HL-60/S4 (cell line): Measurements from ENCODE around the gene SOX4.

Source experiments
- in situ Hi-C: fragments of 300-500 bp; cut with MboI; formaldehyde crosslinking; loops from 2 replicates; pipeline ENCODE4 v1.14.3; 2022; ENCODE audit warnings: low sequenced_read_pairs

The SOX4 gene

DNA sequence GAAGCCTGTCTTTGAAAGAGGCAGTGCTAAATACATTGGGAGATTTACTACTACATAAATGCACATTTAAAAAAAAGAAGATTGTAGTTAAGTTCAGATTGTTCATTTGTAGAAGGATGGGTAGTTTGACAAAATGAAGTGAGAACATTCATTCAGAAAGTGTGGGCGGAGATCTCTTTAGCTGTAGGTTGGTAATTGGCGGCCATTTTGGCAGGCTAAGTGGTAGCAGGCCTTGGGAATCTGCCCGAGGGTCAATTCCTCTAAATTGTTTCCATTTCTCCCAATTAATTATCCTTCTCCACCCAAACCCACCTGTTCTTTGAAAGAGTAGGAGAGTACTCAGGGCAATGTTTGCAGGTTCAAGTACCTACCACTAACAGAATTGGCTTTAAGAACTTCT lies 17.9 kb downstream of the SOX4 start:
- in situ Hi-C loops = no loop called here

GRCh38 chr6:21612067-21612745 lies 18.7 kb downstream of the SOX4 start:
- in situ Hi-C loops = no loop called here

DNA sequence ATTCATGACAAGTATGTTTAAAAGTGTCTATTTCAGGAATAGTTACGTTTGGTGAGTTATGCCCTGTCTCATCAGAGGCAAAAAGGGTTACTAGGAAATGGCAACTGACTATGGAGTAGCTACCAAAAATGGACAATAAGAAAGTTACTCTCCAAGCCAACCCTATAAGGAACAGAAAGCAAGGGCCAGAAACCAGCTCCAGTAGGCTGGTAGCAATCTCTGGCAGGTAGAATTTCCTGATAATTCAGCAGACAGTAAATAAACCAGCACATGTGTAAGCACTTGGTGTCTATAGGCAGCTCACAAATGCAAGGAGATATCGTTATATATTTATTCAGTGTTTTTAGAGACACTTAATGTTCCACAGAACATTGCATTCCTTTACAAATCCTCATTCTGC lies 20.3 kb downstream of the SOX4 start:
- in situ Hi-C loops = no loop called here

DNA sequence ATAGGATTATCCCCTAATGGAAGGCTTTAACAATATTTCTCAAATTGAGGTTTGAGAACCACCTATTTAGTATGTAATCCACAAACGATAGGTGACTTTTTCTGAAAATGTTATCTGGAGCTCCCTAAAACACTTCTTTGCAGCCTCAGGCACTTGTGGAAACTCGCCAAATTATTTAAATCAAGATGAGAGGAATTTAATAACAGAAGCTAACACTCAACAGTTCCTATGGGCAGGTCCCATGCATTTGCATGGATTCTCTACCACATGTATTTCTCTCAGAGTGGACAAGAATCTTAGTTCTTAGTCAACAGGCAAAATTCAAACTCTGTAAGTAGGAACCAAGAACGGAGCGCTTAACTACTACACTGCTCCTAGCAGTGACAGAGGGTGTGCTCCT lies 20.7 kb downstream of the SOX4 start:
- in situ Hi-C loops = no loop called here

GRCh38 chr6:21615504-21615903 lies 22.0 kb downstream of the SOX4 start:
- in situ Hi-C loops = no loop called here

GRCh38 chr6:21616005-21616404 lies 22.5 kb downstream of the SOX4 start:
- in situ Hi-C loops = no loop called here

DNA sequence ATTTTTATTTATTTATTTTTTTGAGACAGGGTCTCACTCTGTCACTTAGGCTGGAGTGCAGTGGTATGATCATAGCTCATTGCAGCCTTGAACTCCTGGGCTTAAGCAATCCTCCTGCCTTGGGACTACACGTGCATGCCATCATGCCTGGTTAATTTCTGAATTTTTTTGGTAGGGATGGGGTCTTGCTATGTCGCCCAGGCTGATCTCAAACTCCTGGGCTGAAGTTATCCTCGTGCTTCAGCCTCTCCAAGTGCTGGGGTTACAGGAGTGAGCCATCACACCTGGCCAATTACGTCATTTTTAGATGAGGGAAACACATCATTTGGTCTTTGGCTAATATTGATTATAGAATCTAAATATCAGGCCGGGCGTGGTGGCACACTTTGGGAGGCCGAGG lies 32.1 kb downstream of the SOX4 start:
- in situ Hi-C loops = no loop called here

DNA sequence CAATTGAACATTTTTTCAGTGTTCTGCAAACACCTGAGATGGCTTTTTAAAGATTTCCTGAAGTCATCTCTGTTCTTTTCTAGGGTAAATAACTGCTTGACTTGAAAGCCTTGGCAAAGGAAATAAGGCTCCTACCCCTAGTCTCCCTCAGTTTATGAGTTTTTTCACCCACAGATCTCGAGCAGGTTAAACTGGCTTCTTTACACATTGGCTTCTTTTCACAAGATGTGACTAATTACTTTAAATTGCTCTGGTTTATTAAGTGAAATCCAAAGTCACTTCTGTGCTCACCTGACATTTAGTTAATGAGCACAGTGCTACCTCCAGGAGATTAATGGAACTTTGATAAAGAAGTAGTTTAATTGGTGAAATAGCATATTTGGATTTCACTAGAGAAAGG lies 33.2 kb downstream of the SOX4 start:
- in situ Hi-C loops = no loop called here

GRCh38 chr6:21628160-21628559 lies 34.6 kb downstream of the SOX4 start:
- in situ Hi-C loops = no loop called here

DNA sequence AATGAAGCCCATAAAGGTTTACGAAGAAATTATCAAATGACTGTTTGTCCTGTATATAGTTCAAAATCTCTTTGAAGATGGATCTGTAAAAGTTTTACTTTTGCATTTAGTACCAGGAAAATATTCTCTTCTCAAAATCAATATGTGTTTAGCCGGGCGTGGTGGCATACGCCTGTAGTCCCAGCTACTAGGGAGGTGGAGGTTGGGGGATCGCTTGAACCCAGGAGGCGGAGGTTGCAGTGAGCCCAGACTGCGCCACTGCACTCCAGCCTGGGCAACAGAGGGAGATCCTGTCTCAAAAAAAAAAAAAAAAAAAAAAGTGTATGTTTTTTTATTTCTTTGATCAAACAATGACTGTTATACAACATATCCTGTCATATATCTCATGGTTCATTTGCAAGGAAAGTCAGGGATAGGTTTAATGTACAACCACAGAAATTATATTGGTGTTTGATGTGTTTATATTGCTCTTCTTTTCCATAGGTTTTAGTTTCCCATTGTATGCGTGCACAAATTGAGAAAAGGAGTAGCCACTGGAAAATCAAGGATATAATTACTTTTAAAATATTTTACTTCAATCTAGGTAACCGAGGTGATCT lies 40.1 kb downstream of the SOX4 start:
- in situ Hi-C loops = no loop called here

DNA sequence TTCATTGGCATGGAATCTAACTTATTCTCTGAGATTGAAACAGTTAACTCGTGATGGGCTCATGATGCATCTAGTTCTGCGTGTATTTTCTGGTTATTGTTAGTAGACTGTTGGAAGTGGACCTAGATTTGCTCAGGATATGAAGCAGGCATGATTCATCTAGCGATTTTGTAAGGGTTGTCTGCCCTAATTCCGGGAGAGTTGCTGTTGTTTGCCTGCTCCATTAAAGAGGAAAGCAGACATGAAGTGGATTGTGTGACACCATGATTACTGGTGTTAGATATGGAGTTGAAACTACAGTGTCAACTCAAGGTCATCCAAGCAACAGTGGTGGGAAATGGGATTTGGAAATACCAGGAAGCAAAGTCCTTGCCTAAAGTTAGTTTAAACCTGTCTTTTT lies 41.0 kb downstream of the SOX4 start:
- in situ Hi-C loops = no loop called here

DNA sequence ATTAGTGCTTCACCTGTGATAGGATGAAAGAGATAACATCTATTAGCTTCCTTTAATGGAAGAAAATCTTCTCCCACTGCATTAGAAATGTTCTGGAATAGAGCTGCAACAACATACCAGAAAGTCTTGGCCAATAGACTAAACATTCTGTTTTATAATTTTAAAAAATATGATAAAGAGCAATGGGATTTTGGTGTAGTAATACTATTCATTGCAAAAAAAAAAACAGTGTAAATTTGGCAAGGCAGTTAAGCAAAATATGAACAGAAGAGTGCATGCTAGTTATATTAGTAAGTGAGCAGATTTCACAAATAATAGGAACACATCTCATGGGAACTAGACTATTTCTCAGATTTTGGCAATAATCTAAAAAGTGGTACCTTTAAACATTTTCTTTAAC lies 43.3 kb downstream of the SOX4 start:
- in situ Hi-C loops = no loop called here

DNA sequence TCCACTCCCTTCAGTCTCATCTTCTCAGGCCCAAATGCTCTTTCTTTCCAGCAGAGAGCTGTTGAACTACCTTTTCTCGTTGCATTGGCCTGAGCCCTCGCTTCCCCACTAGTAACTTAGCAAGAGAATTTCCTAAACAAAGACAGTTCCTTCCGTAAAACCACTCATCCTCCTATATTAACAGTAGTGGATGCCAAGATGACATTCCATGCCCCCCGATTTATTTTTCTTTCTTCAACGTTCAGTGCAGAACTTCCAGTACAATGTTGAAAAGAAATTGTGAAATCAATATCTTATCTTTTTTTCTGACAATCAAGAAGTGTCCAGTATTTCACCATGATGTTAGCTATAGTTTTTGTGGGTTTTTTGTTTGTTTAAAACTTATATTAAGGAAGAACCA lies 45.8 kb downstream of the SOX4 start:
- in situ Hi-C loops = no loop called here
